ENCODE measurements around the gene UBE2C. TPM values are rescaled to one million over a fixed set of nuclear protein-coding genes. Genes with fewer than 3 reads are reported as not detected.
"Not testable (repeated sequence)": the region's sequence is repeated elsewhere in the genome, so short reads cannot be mapped to it uniquely, and the experiment has no call there.

Gene UBE2C
- 38.2 TPM for polyA plus RNA-seq (2012; ENCODE audit: insufficient read depth, insufficient read length, low read depth)

- Histone ChIP-seq H3K27me3 (no peaks in the 10 kb centered on the region), H3K4me1 (no peaks in the 10 kb centered on the region), H3K4me3 (ENCODE audit: low read depth, low read length) (peak within 1 kb of the TSS; percentile 92), H3K36me3 (peaks cover 51% of the 10 kb centered on the region), H3K9me3 (no peaks in the 10 kb centered on the region)
- TF ChIP-seq CTCF (IDR thresholded peaks at IDR 0.05; ENCODE audit: low read depth, low read length) = no peak
- peak; percentile 98 for DNase-seq
Observed at GRCh38 chr20:45812157-45813005, at the start of gene UBE2C. TSS of gene UBE2C (plus strand) at chr20:45812644. CDS start at chr20:45812696, 52 bp downstream.

- DNase-seq; H3K9me3 ChIP-seq; H3K36me3 ChIP-seq; H3K27me3 ChIP-seq; H3K4me3 ChIP-seq (ENCODE audit: low read depth, low read length); H3K4me1 ChIP-seq: not testable (repeated sequence)
Observed at GRCh38 chr20:45764618-45765282, 47.7 kb upstream of the UBE2C start.

- no peaks in the 10 kb centered on the region for H3K4me1 ChIP-seq
- H3K9me3 ChIP-seq = no peaks in the 10 kb centered on the region
- no peaks in the 10 kb centered on the region for H3K36me3 ChIP-seq
- no peaks in the 10 kb centered on the region; the same call in 1 of the 2 replicates for H3K27me3 ChIP-seq
- TF ChIP-seq CTCF (IDR thresholded peaks at IDR 0.05; ENCODE audit: low read depth, low read length) = no peak
- DNase-seq = no peak
- H3K4me3 ChIP-seq (ENCODE audit: low read depth, low read length) = no peak overlapping the region
Observed at GRCh38 chr20:45765307-45765875, 47.1 kb upstream of the UBE2C start.

GRCh38 chr20:45765980-45766379 is 46.5 kb upstream of the UBE2C start:
- H3K27me3 ChIP-seq = no peaks in the 10 kb centered on the region; the same call in 1 of the 2 replicates
- no peak for DNase-seq
- H3K4me1 ChIP-seq = peaks cover 2% of the 10 kb centered on the region; the same call in 1 of the 2 replicates
- no peaks in the 10 kb centered on the region for H3K36me3 ChIP-seq
- H3K4me3 ChIP-seq (ENCODE audit: low read depth, low read length) = no peak overlapping the region
- H3K9me3 ChIP-seq = no peaks in the 10 kb centered on the region
- TF ChIP-seq CTCF (IDR thresholded peaks at IDR 0.05; ENCODE audit: low read depth, low read length) = no peak

GRCh38 chr20:45768479-45768878 is 44.0 kb upstream of the UBE2C start:
- H3K4me1 ChIP-seq = peaks cover 8% of the 10 kb centered on the region; the same call in 1 of the 2 replicates
- no peak overlapping the region for H3K4me3 ChIP-seq (ENCODE audit: low read depth, low read length)
- DNase-seq = no peak
- H3K27me3 ChIP-seq = no peaks in the 10 kb centered on the region
- no peaks in the 10 kb centered on the region for H3K9me3 ChIP-seq
- H3K36me3 ChIP-seq = no peaks in the 10 kb centered on the region
- no peak for TF ChIP-seq CTCF (IDR thresholded peaks at IDR 0.05; ENCODE audit: low read depth, low read length)

- H3K4me1 ChIP-seq = peaks cover 8% of the 10 kb centered on the region; the same call in 1 of the 2 replicates
Observed at GRCh38 chr20:45771182-45771759, 41.2 kb upstream of the UBE2C start.

More at GRCh38 chr20:45771182-45771759, 41.2 kb upstream of the UBE2C start:
- Histone ChIP-seq H3K27me3 (peaks cover 17% of the 10 kb centered on the region), H3K9me3 (no peaks in the 10 kb centered on the region), H3K36me3 (no peaks in the 10 kb centered on the region), H3K4me3 (ENCODE audit: low read depth, low read length) (no peak overlapping the region)
- peak; percentile 98 for TF ChIP-seq CTCF (IDR thresholded peaks at IDR 0.05; ENCODE audit: low read depth, low read length)
- peak; percentile 80 for DNase-seq
